RWPE1 (cell line): ENCODE measurements around the gene FAM237B.
"Not testable (repeated sequence)": the region's sequence is repeated elsewhere in the genome, so short reads cannot be mapped to it uniquely, and the experiment has no call there.

Experiments
- CTCF ChIA-PET: fragments of 350-600 bp; sonication (Branson Sonifier 250); formaldehyde crosslinking; extraction: SDS; loops from one replicate; lab custom pipeline; 2021; lab: Yijun Ruan, JAX
- POLR2A ChIA-PET: fragments of 400-600 bp; formaldehyde crosslinking; extraction: SDS; loops from one replicate; lab custom pipeline; 2020; ENCODE audit warnings: antibody characterized with exemption; ENCODE audit not compliant: low non-redundant PET; lab: Yijun Ruan, JAX
- DNase-seq: peaks from one replicate; pipeline ENCODE4 v3.0.0; 2012; ENCODE audit warnings: low spot score
- H3K27ac ChIP-seq: fragments of 450-650 bp; 2 replicates; pipeline ENCODE4 v1.5.1; 2017
- TF ChIP-seq, protein P1 (sequence below): fragments of 450-650 bp; conservative IDR thresholded peaks from 2 replicates; pipeline ENCODE4 v1.5.1; 2017; ENCODE audit warnings: low read depth, mild to moderate bottlenecking

Gene FAM237B

DNA sequence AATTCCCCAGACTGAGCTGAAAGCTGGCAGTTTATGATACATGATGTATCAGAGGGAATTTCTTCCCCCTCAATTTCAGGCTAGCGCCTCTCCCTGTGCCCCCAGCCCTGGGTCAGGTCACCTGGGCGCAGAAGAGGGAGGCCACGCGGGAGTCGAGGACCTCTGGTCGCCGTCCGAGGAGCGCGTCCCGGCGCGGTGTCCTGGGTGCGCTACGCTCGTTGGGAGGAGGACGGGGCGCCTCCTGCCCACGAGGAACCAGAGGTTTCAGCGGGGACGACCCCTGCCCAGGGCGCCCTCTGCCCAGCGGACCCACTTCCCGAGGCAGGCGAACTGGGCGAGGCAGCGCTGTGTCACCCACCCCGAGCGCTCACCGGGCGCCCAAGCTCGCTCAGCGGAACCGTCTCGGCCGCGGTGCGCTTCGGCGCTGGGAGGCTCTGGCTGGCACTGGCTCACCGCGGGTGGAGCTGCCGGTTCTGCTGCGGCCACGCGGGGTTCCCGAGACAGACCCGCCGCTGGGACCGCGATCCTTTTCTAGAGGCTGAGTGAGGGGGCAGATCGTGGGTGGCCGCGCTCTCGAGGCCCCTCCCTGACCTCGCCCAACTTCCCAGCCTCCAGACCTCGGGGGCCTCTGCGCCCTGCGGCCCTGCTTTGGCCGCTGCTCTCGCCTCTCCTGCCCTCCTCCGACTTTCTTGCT, at the start of gene FAM237B:
Gene FAM237B (minus strand): TSS at position 504 of the 694 bp plus-strand sequence. CDS start 1,556 bp downstream, outside the sequence.
- TF ChIP-seq, protein P1, sequence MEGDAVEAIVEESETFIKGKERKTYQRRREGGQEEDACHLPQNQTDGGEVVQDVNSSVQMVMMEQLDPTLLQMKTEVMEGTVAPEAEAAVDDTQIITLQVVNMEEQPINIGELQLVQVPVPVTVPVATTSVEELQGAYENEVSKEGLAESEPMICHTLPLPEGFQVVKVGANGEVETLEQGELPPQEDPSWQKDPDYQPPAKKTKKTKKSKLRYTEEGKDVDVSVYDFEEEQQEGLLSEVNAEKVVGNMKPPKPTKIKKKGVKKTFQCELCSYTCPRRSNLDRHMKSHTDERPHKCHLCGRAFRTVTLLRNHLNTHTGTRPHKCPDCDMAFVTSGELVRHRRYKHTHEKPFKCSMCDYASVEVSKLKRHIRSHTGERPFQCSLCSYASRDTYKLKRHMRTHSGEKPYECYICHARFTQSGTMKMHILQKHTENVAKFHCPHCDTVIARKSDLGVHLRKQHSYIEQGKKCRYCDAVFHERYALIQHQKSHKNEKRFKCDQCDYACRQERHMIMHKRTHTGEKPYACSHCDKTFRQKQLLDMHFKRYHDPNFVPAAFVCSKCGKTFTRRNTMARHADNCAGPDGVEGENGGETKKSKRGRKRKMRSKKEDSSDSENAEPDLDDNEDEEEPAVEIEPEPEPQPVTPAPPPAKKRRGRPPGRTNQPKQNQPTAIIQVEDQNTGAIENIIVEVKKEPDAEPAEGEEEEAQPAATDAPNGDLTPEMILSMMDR, result no peak
- CTCF ChIA-PET, result interaction anchor here (0.6 to 1.4 kb wide), 4 partner anchors 9 to 1052 kb away, joined by 3 to 6 read pairs (median 4); no protein-coding TSS in a partner anchor

DNA sequence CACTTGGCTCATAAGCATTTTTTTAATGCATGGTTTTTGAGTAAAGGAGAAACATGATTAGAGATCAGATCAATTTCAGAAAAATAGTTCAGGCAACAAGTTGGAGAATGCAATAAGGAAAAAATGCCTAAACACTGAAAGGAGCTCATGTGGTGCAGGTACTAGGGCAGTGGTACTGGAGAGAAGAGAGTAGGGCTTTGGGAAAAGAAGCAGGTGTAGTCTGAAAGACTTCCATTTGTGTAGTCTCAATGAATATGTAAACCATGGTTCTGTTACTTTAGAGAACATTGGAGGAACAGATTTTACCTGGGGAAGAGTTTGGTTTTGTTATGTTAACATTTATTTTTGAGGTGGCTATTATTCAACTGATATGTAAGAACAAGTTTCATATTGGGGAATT, 30.9 kb upstream of the FAM237B start:
- TF ChIP-seq, protein P1, result no peak
- no peak for DNase-seq
- ChIA-PET POLR2A (no interaction called here), CTCF (no interaction called here)
- no peak overlapping the region for H3K27ac ChIP-seq

More for the DNA sequence above, at the start of gene FAM237B:
- peak; percentile 21 for DNase-seq
- no peak within 1 kb of the TSS for H3K27ac ChIP-seq
- POLR2A ChIA-PET, result no interaction called here

- CTCF ChIA-PET, result interaction anchor here (0.6 kb wide), 2 partner anchors 20 to 51 kb away, joined by 3 read pairs; no protein-coding TSS in a partner anchor
- POLR2A ChIA-PET, H3K27ac ChIP-seq, DNase-seq: not testable (repeated sequence)
Measured at GRCh38 chr7:90350032-90350431, 28.9 kb upstream of the FAM237B start.

GRCh38 chr7:90349305-90349704, 28.2 kb upstream of the FAM237B start:
- POLR2A ChIA-PET, result no interaction called here

GRCh38 chr7:90347759-90348158, 26.7 kb upstream of the FAM237B start:
- ChIA-PET POLR2A (no interaction called here), CTCF (no interaction called here)
- DNase-seq, result no peak
- H3K27ac ChIP-seq, result no peak overlapping the region
- TF ChIP-seq, protein P1, result no peak

More at GRCh38 chr7:90349305-90349704, 28.2 kb upstream of the FAM237B start:
- CTCF ChIA-PET, result no interaction called here
- no peak for DNase-seq
- TF ChIP-seq, protein P1, result no peak
- H3K27ac ChIP-seq, result no peak overlapping the region

DNA sequence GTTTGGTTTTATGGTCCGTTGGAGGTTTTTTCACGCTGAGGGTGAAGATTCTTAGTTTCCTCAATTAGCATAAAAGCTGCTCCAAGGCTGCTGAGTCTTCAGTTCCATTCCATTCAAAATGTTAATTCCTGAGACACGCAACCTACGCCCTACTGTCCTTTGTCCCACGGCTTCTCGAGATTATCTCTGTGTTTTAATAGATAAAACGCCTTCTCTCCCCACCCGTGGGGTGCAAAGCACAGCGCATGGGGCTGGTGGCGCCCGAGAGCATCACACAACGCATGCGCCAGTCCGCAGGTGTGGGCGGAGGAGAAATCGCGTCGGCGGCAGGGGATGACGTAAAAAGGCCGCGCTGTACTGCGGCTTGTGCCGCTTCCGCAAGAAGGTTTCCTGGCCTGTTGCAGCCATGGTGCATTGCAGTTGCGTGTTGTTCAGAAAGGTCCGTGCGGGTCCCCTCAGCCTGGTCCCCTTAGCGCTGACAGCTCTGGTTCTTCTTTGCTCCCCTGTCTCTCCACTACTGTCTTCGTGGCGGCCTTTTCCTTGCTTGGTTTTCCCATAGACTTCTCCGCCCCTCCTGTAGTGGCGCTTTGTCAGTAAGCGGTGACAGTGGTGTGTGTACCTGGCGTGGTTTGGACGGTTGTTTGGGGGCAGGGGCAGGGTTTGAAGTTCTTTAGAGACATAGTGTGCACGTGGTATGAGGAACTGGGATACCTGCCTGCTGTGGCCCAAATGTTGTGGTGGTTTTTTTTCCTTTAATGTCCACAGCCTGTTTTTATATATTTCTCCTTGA, 25.4 kb upstream of the FAM237B start, which contains the start of gene GTPBP10:
Gene GTPBP10 (plus strand): TSS at position 381 of the 790 bp plus-strand sequence. CDS start 26 bp downstream, at position 407.
- POLR2A ChIA-PET, result interaction anchor here (0.9 kb wide), 1 partner anchor 57 kb away, joined by 3 read pairs; no protein-coding TSS in a partner anchor
- CTCF ChIA-PET, result interaction anchor here (0.6 to 0.9 kb wide), 2 partner anchors 49 to 142 kb away, joined by 3 to 4 read pairs; no protein-coding TSS in a partner anchor
- DNase-seq, result peak; percentile 94
- H3K27ac ChIP-seq, result peak within 1 kb of the TSS; percentile 74
- TF ChIP-seq, protein P1, result peak; percentile 88
